Measurements from ENCODE around the gene CD7. TPM values are rescaled to one million over a fixed set of nuclear protein-coding genes. Genes with fewer than 3 reads are reported as not detected.

The CD7 gene
- total RNA-seq, 1 donor from 2014 or later: not detected

GRCh38 chr17:82266142-82266541 lies 51.3 kb downstream of the CD7 start:
- no peak overlapping the region for H3K4me3 ChIP-seq (ENCODE audit: low read depth, low read length)
- no peak for DNase-seq (ENCODE audit: low read depth)
- TF ChIP-seq CTCF (conservative IDR thresholded peaks at IDR 0.05; ENCODE audit: low read depth, low read length): no peak

Other genes starting within 250 kb of the CD7 start
- 94.7 and 224 TPM in 2 replicates for gene FASN, start 219.4 kb downstream of the CD7 start, total RNA-seq
- gene CCDC57, start 104.8 kb downstream of the CD7 start, total RNA-seq: 10.5 and 10.8 TPM in 2 replicates
- 169 and 190 TPM in 2 replicates for gene SLC16A3, start 88.6 kb downstream of the CD7 start, total RNA-seq
- gene CSNK1D, start 43.9 kb downstream of the CD7 start, total RNA-seq: 32.0 and 54.1 TPM in 2 replicates
- 0.75 and 1.9 TPM in 2 replicates for gene SECTM1, start 16.2 kb upstream of the CD7 start, total RNA-seq
- 0.07 TPM in 1 of 2 replicates, not detected in the other for gene TEX19, start 41.6 kb upstream of the CD7 start, total RNA-seq
- gene UTS2R, start 54.2 kb upstream of the CD7 start, total RNA-seq: not detected in 2 replicates
- gene HEXD, start 100.7 kb upstream of the CD7 start, total RNA-seq: 10.7 and 11.4 TPM in 2 replicates
- 29.4 and 63.9 TPM in 2 replicates for gene OGFOD3, start 101.0 kb upstream of the CD7 start, total RNA-seq
- 72.1 and 78.8 TPM in 2 replicates for gene CYBC1, start 133.1 kb upstream of the CD7 start, total RNA-seq
- 45.4 and 64.4 TPM in 2 replicates for gene NARF, start 141.1 kb upstream of the CD7 start, total RNA-seq
- gene FOXK2, start 202.1 kb upstream of the CD7 start, total RNA-seq: 33.4 and 46.4 TPM in 2 replicates